ENCODE data around the gene RNF123. TPM values are rescaled to one million over a fixed set of nuclear protein-coding genes. Genes with fewer than 3 reads are reported as not detected.

The RNF123 gene
- total RNA-seq, 1 experiment from 2014 or later: 40.6 TPM

DNA sequence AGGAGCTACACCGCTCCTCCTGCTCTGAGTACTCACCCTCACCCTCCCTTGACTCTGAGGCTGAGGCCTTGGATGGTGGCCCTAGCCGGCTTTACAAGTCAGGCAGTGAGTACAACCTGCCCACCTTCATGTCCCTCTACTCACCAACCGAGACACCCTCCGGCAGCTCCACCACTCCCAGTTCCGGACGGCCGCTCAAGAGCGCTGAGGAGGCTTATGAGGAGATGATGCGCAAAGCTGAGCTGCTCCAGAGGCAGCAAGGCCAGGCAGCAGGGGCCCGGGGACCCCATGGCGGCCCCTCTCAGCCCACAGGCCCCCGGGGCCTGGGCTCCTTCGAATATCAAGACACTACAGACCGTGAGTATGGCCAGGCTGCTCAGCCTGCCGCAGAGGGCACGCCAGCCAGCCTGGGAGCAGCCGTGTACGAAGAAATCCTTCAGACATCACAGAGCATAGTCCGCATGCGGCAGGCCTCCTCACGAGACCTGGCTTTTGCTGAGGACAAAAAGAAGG is 36.4 kb upstream of the RNF123 start:
- Histone ChIP-seq H2BK15ac (ENCODE audit: low read depth, low read length) (no peak overlapping the region), H3T11ph (ENCODE audit: low read length) (no peak overlapping the region), H3K4me1 (ENCODE audit: insufficient read depth, low read length) (no peaks in the 10 kb centered on the region), H3K9me3 (ENCODE audit: control insufficient read depth, low read depth, low read length) (no peaks in the 10 kb centered on the region), H2BK120ac (ENCODE audit: low read depth, low read length, poor library complexity, severe bottlenecking) (no peak overlapping the region), H4K8ac (replicated peaks; ENCODE audit: insufficient read length, low read depth, low read length) (no peak overlapping the region), H3K4ac (ENCODE audit: low read depth, low read length) (no peak overlapping the region), H4K20me1 (ENCODE audit: control insufficient read depth, insufficient read depth, insufficient read length) (no peaks in the 10 kb centered on the region), H3K79me1 (ENCODE audit: insufficient read depth, low read depth, low read length, poor library complexity, severe bottlenecking) (no peaks in the 10 kb centered on the region), H4K91ac (ENCODE audit: insufficient read length, low read depth, low read length) (no peak overlapping the region), H3K79me2 (ENCODE audit: insufficient read depth, low read length) (no peaks in the 10 kb centered on the region), H3K23me2 (ENCODE audit: insufficient read length, low read depth, low read length, poor library complexity, severe bottlenecking) (no peaks in the 10 kb centered on the region), H2BK12ac (ENCODE audit: insufficient read length, low read depth, low read length) (no peak overlapping the region), H3K56ac (ENCODE audit: insufficient read length, low read depth, low read length) (no peak overlapping the region), H3K14ac (ENCODE audit: insufficient read depth, low read length) (no peak overlapping the region), H3K9ac (ENCODE audit: extremely low read depth, insufficient read length, low read length) (no peak overlapping the region), H3K18ac (ENCODE audit: insufficient read length, low read depth, low read length) (no peak overlapping the region), H3K27me3 (ENCODE audit: insufficient read depth, low read length) (no peaks in the 10 kb centered on the region), H2AK5ac (ENCODE audit: insufficient read length, low read length) (no peak overlapping the region), H2BK5ac (ENCODE audit: insufficient read length, low read length) (no peak overlapping the region), H4K5ac (ENCODE audit: insufficient read length, low read depth, low read length) (no peak overlapping the region), H3K23ac (ENCODE audit: insufficient read length, low read depth, low read length) (no peak overlapping the region), H2BK20ac (ENCODE audit: low read depth, low read length, poor library complexity, severe bottlenecking) (no peak overlapping the region), H3K27ac (ENCODE audit: insufficient read length, low read depth, low read length) (no peak overlapping the region), H3K4me2 (ENCODE audit: insufficient read depth, insufficient read length, low read length) (no peak overlapping the region), H2AFZ (ENCODE audit: low read length) (no peak overlapping the region)
- no peak overlapping the region for H3K4me3 Mint-ChIP-seq
- no peak overlapping the region for H3K27ac Mint-ChIP-seq
- WGBS (ENCODE audit: extremely low coverage, insufficient read length, low lambda C conversion rate): no CpG with 5 or more reads among the region's 21 CpGs
- no peaks in the 10 kb centered on the region for H3K27me3 Mint-ChIP-seq (ENCODE audit: low read depth)
- TF ChIP-seq, protein P1, sequence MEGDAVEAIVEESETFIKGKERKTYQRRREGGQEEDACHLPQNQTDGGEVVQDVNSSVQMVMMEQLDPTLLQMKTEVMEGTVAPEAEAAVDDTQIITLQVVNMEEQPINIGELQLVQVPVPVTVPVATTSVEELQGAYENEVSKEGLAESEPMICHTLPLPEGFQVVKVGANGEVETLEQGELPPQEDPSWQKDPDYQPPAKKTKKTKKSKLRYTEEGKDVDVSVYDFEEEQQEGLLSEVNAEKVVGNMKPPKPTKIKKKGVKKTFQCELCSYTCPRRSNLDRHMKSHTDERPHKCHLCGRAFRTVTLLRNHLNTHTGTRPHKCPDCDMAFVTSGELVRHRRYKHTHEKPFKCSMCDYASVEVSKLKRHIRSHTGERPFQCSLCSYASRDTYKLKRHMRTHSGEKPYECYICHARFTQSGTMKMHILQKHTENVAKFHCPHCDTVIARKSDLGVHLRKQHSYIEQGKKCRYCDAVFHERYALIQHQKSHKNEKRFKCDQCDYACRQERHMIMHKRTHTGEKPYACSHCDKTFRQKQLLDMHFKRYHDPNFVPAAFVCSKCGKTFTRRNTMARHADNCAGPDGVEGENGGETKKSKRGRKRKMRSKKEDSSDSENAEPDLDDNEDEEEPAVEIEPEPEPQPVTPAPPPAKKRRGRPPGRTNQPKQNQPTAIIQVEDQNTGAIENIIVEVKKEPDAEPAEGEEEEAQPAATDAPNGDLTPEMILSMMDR (conservative IDR thresholded peaks at IDR 0.05): no peak
- DNase-seq: no peak
- H3K9me3 Mint-ChIP-seq: no peaks in the 10 kb centered on the region
- no peaks in the 10 kb centered on the region for H3K4me1 Mint-ChIP-seq
- H3K36me3 Mint-ChIP-seq (ENCODE audit: insufficient read depth in 1 of 3, low read depth in 3 of 3): no peaks in the 10 kb centered on the region; a peak in 1 of 7 replicates

All from H9 (cell line).